Peyer's patch (tissue), 4 donors: ENCODE results near the gene PPM1A. TPM values are rescaled to one million over a fixed set of nuclear protein-coding genes. Genes with fewer than 3 reads are reported as not detected.
A peak's percentile ranks its signal among the peaks of the same experiment; 100 is the strongest.

Experiments
- DNase-seq, 3 donors: peaks; one replicate each; pipeline ENCODE4 v3.0.0-alpha.2; 2017 to 2019
- H3K27ac ChIP-seq, 4 donors: fragments of 200-600 bp; sonication (generic); one replicate each; pipeline ENCODE4 v1.5.1; 2016 to 2019
- H3K27me3 ChIP-seq, 2 donors: fragments of 200-600 bp; sonication (generic); one replicate each; pipeline ENCODE4 v1.5.1; 2019
- H3K36me3 ChIP-seq, 3 donors: fragments of 200-600 bp; sonication (generic); one replicate each; pipeline ENCODE4 v1.5.1; 2016 to 2019
- H3K4me1 ChIP-seq, 4 donors: fragments of 200-600 bp; sonication (generic); one replicate each; pipeline ENCODE4 v1.5.1; 2016 to 2019
- H3K4me3 ChIP-seq, 4 donors: fragments of 200-600 bp; sonication (generic); 1 replicate in 3 of 4; 2 replicates in 1 of 4; pipeline ENCODE4 v1.5.1; 2016 to 2019; ENCODE audit warnings: mild to moderate bottlenecking in 1 of 4
- H3K9me3 ChIP-seq, 4 donors: fragments of 200-600 bp; sonication (generic); one replicate each; pipeline ENCODE4 v1.5.1; 2016 to 2019; ENCODE audit warnings: mild to moderate bottlenecking in 1 of 4
- CTCF ChIP-seq, 6 experiments: fragments of 450-650 bp in 4 of 6; fragments of 200-600 bp in 2 of 6; sonication (generic) in 1 of 6; IDR thresholded peaks; one replicate each; pipeline ENCODE4 v1.5.1; 2017 to 2019; ENCODE audit warnings: antibody characterized with exemption in 6 of 6, mild to moderate bottlenecking in 3 of 6, moderate library complexity in 1 of 6
- POLR2A ChIP-seq, 2 donors: fragments of 450-650 bp; IDR thresholded peaks; one replicate each; pipeline ENCODE4 v1.5.1; 2017; ENCODE audit warnings: antibody characterized with exemption in 2 of 2, mild to moderate bottlenecking in 2 of 2, moderate library complexity in 2 of 2
- total RNA-seq, 4 donors: library from RNA; depleted of rRNA; stranded (reverse); fragments of >200 nt; gene quantifications; one replicate each; pipeline ENCODE4 v1.1.0, GENCODE V29; 2016

PPM1A gene
- total RNA-seq, 4 donors from 2014 or later: 55.3 to 134 (median 84.4) TPM

GRCh38 chr14:60214415-60215126 is 34.5 kb upstream of the PPM1A start:
- no peaks in the 10 kb centered on the region for H3K36me3 ChIP-seq
- no peaks in the 10 kb centered on the region for H3K27me3 ChIP-seq
- no peak for DNase-seq
- TF ChIP-seq CTCF (IDR thresholded peaks at IDR 0.05): no peak
- TF ChIP-seq POLR2A (IDR thresholded peaks at IDR 0.05): no peak
- no peaks in the 10 kb centered on the region for H3K9me3 ChIP-seq
- peak overlapping the region in 3 of 4 donors; percentile 13 to 76 (median 66) for H3K27ac ChIP-seq
- H3K4me1 ChIP-seq: peaks cover 0 to 9% (median 0%) of the 10 kb centered on the region in 4 donors
- H3K4me3 ChIP-seq: no peak overlapping the region

- Histone ChIP-seq H3K4me3 (no peak overlapping the region), H3K36me3 (no peaks in the 10 kb centered on the region), H3K9me3 (no peaks in the 10 kb centered on the region), H3K27ac (peak overlapping the region in 2 of 4 donors; percentile 66 to 76), H3K4me1 (peaks cover 0 to 9% (median 0%) of the 10 kb centered on the region in 4 donors), H3K27me3 (no peaks in the 10 kb centered on the region)
- peak in 1 of 3 donors; percentile 58 for DNase-seq
- TF ChIP-seq CTCF (IDR thresholded peaks at IDR 0.05): peak in 1 of 6 experiments; percentile 7
- TF ChIP-seq POLR2A (IDR thresholded peaks at IDR 0.05): no peak
These were observed 33.9 kb upstream of the PPM1A start for GRCh38 chr14:60215127-60215444.

- Histone ChIP-seq H3K27me3 (no peaks in the 10 kb centered on the region), H3K9me3 (no peaks in the 10 kb centered on the region), H3K4me3 (no peak overlapping the region), H3K27ac (peak overlapping the region in 2 of 4 donors; percentile 66 to 76), H3K36me3 (no peaks in the 10 kb centered on the region), H3K4me1 (peaks cover 0 to 9% (median 0%) of the 10 kb centered on the region in 4 donors)
- DNase-seq: no peak
- TF ChIP-seq POLR2A (IDR thresholded peaks at IDR 0.05) (no peak), CTCF (IDR thresholded peaks at IDR 0.05) (no peak)
These were observed 33.3 kb upstream of the PPM1A start for GRCh38 chr14:60215520-60216420.

GRCh38 chr14:60217713-60218112 is 31.3 kb upstream of the PPM1A start:
- TF ChIP-seq POLR2A (IDR thresholded peaks at IDR 0.05): no peak
- no peak for TF ChIP-seq CTCF (IDR thresholded peaks at IDR 0.05)
- DNase-seq: no peak
- H3K4me1 ChIP-seq: peaks cover 0 to 9% (median 0%) of the 10 kb centered on the region in 4 donors
- no peak overlapping the region for H3K4me3 ChIP-seq
- peak overlapping the region in 1 of 4 donors; percentile 20 for H3K27ac ChIP-seq
- no peaks in the 10 kb centered on the region for H3K36me3 ChIP-seq
- H3K9me3 ChIP-seq: no peaks in the 10 kb centered on the region
- no peaks in the 10 kb centered on the region for H3K27me3 ChIP-seq

- no peak for TF ChIP-seq POLR2A (IDR thresholded peaks at IDR 0.05)
- no peak for TF ChIP-seq CTCF (IDR thresholded peaks at IDR 0.05)
- DNase-seq: no peak
These were observed 28.9 kb upstream of the PPM1A start for GRCh38 chr14:60220084-60220483.

More at GRCh38 chr14:60220084-60220483, 28.9 kb upstream of the PPM1A start:
- no peaks in the 10 kb centered on the region for H3K27me3 ChIP-seq
- H3K9me3 ChIP-seq: no peaks in the 10 kb centered on the region
- H3K4me1 ChIP-seq: peaks cover 0 to 6% (median 0%) of the 10 kb centered on the region in 4 donors
- no peak overlapping the region for H3K27ac ChIP-seq
- no peak overlapping the region for H3K4me3 ChIP-seq
- H3K36me3 ChIP-seq: no peaks in the 10 kb centered on the region
